ENCODE data around the gene RTN1. TPM values are rescaled to one million over a fixed set of nuclear protein-coding genes. Genes with fewer than 3 reads are reported as not detected.

The RTN1 gene
- total and polyA plus RNA-seq, 2 of the 8 experiments (the other 6 are each of a cell fraction or from before 2014, with no cell fraction given) = 2.8 to 4.9 TPM

DNA sequence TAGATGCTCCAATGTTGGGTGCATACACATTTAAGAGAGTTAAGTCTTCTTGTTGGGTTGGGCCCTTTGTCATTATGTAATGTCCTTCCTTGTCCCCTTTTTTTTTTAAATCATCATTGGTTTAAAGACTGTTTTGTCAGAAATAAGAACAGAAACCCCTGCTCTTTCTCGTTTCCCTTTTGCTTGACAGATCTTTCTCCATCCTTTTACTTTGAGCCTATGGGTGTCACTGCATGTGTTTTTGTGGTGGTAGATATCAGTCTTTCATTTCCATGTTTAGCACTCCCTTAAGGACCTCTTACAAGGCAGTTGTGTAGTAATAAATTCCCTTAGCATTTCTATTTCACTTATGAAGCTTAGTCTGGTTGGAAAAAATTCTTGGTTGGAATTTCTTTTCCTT is 47.4 kb downstream of the RTN1 start (continued):
- TF ChIP-seq NANOG (IDR thresholded peaks at IDR 0.05; ENCODE audit: insufficient read depth, low read depth, low read length, poor library complexity, severe bottlenecking) (no peak), ZNF274 (IDR thresholded peaks at IDR 0.05; ENCODE audit: borderline replicate concordance, extremely low read depth, low read length) (no peak), TEAD4 (IDR thresholded peaks at IDR 0.05; ENCODE audit: low read depth, low read length) (no peak), SP1 (IDR thresholded peaks at IDR 0.05; ENCODE audit: low read depth, low read length) (no peak), TBP (IDR thresholded peaks at IDR 0.05; ENCODE audit: low read depth, low read length) (no peak), CTCF (IDR thresholded peaks at IDR 0.05; ENCODE audit: control extremely low read depth in 1 of 3, insufficient read depth in 1 of 3, low read depth in 1 of 3, low read length in 3 of 3) (no peak), FOSL1 (IDR thresholded peaks at IDR 0.05; ENCODE audit: insufficient read depth, low read depth, low read length) (no peak)

All from H1 (cell line).